ENCODE data around the gene CD86.

DNA sequence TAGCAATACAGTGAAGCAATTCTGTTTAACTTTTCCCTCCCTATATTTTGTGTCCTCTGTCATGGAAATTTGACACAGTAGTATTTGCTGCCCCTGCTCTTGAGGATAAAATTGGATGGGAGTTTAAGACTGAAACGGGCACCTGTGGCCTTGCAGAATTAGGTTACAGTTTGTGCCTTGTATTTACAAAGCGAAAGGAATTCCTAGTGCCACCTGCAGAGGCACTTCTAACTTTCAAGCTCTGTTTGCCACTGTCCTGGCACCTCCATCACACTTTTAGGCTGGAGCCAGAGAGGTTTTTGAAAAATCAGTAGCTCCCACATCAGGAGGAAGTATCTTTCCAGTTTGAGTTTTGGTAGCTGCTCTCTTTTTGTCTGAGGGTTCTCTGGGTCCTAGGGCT, 39.5 kb downstream of the CD86 start:
- TF ChIP-seq, protein P1, sequence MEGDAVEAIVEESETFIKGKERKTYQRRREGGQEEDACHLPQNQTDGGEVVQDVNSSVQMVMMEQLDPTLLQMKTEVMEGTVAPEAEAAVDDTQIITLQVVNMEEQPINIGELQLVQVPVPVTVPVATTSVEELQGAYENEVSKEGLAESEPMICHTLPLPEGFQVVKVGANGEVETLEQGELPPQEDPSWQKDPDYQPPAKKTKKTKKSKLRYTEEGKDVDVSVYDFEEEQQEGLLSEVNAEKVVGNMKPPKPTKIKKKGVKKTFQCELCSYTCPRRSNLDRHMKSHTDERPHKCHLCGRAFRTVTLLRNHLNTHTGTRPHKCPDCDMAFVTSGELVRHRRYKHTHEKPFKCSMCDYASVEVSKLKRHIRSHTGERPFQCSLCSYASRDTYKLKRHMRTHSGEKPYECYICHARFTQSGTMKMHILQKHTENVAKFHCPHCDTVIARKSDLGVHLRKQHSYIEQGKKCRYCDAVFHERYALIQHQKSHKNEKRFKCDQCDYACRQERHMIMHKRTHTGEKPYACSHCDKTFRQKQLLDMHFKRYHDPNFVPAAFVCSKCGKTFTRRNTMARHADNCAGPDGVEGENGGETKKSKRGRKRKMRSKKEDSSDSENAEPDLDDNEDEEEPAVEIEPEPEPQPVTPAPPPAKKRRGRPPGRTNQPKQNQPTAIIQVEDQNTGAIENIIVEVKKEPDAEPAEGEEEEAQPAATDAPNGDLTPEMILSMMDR (IDR thresholded peaks at IDR 0.05; ENCODE audit: insufficient read depth, low read length, poor library complexity, severe bottlenecking) = no peak
- TF ChIP-seq EZH2phosphoT487 (conservative IDR thresholded peaks at IDR 0.05; ENCODE audit: low read length) = no peak
